Sigmoid colon (tissue), 7 donors: ENCODE results near the gene PAX3. TPM values are rescaled to one million over a fixed set of nuclear protein-coding genes. Genes with fewer than 3 reads are reported as not detected.

Experiments
- DNase-seq: peaks from one replicate; pipeline ENCODE4 v3.0.0-alpha.2; 2019
- H3K27ac ChIP-seq, 4 donors: fragments of 200-600 bp; sonication (generic); one replicate each; pipeline ENCODE4 v1.5.1; 2016 to 2019; ENCODE audit warnings: mild to moderate bottlenecking in 1 of 4
- H3K27me3 ChIP-seq, 3 donors: fragments of 200-600 bp; sonication (generic); one replicate each; pipeline ENCODE4 v1.5.1; 2019; ENCODE audit warnings: mild to moderate bottlenecking in 1 of 3
- H3K36me3 ChIP-seq, 4 donors: fragments of 200-600 bp; sonication (generic); one replicate each; pipeline ENCODE4 v1.5.1; 2016 to 2019
- H3K4me1 ChIP-seq, 4 donors: fragments of 200-600 bp; sonication (generic); one replicate each; pipeline ENCODE4 v1.5.1; 2017 to 2019
- H3K4me3 ChIP-seq, 4 donors: fragments of 200-600 bp; sonication (generic); one replicate each; pipeline ENCODE4 v1.5.1; 2017 to 2019; ENCODE audit warnings: mild to moderate bottlenecking in 2 of 4, moderate library complexity in 1 of 4
- H3K9me3 ChIP-seq, 4 donors: fragments of 200-600 bp in 3 of 4; sonication (generic) in 3 of 4; one replicate each; pipeline versions ENCODE4 v1.5.1 to v1.6.1; 2013 to 2019
- CTCF ChIP-seq, 4 experiments: fragments of 450-650 bp in 3 of 4; fragments of 200-600 bp in 1 of 4; IDR thresholded peaks; one replicate each; pipeline ENCODE4 v1.5.1; 2016 to 2019; ENCODE audit warnings: antibody characterized with exemption in 4 of 4, mild to moderate bottlenecking in 3 of 4, moderate library complexity in 2 of 4
- EP300 ChIP-seq, 4 donors: sonication (generic); formaldehyde crosslinking; IDR thresholded peaks; one replicate each; pipeline ENCODE4 v1.6.1; 2017; ENCODE audit warnings: antibody characterized with exemption in 4 of 4
- POLR2A ChIP-seq, 2 donors: fragments of 450-650 bp; IDR thresholded peaks; one replicate each; pipeline ENCODE4 v1.6.1; 2016; ENCODE audit warnings: antibody characterized with exemption in 2 of 2, mild to moderate bottlenecking in 2 of 2, moderate library complexity in 2 of 2
- POLR2AphosphoS5 ChIP-seq, 4 donors: sonication (generic); formaldehyde crosslinking; IDR thresholded peaks; one replicate each; pipeline ENCODE4 v1.6.1; 2017; ENCODE audit warnings: antibody characterized with exemption in 4 of 4
- WGBS, 2 donors: extraction: QIAGEN DNeasy Blood & Tissue Kit; methylation state at CpG; one replicate each; pipeline ENCODE4 v1.1.7; 2013; 5-methylcytosine and 5-hydroxymethylcytosine counted together
- intact Hi-C: fragments of 100-400 bp; cut with DNase I; formaldehyde crosslinking; loops from one replicate; pipeline ENCODE4 v1.15.1; 2023
- polyA plus RNA-seq, 3 donors: library from polyadenylated mRNA; stranded (reverse); fragments of 200-250 nt; gene quantifications; one replicate each; pipeline ENCODE4 v1.2.3, GENCODE V29; 2013
- total RNA-seq, 4 donors: library from RNA; depleted of rRNA; stranded (reverse); fragments of >200 nt; gene quantifications; one replicate each; pipeline ENCODE4 v1.1.0, GENCODE V29; 2016
- donor health status: healthy with polysubstance abuse.
- donor health status: Bipolar disorder and iron deficiency.
- donor health status: healthy.

PAX3 gene
- total and polyA plus RNA-seq, 7 donors, result not detected

GRCh38 chr2:222304737-222305515 lies 6.1 kb upstream of the PAX3 start:
- no peaks in the 10 kb centered on the region for H3K36me3 ChIP-seq
- WGBS, 2 donors, result 4 to 10% methylated on average over 39 of the region's 39 CpGs

DNA sequence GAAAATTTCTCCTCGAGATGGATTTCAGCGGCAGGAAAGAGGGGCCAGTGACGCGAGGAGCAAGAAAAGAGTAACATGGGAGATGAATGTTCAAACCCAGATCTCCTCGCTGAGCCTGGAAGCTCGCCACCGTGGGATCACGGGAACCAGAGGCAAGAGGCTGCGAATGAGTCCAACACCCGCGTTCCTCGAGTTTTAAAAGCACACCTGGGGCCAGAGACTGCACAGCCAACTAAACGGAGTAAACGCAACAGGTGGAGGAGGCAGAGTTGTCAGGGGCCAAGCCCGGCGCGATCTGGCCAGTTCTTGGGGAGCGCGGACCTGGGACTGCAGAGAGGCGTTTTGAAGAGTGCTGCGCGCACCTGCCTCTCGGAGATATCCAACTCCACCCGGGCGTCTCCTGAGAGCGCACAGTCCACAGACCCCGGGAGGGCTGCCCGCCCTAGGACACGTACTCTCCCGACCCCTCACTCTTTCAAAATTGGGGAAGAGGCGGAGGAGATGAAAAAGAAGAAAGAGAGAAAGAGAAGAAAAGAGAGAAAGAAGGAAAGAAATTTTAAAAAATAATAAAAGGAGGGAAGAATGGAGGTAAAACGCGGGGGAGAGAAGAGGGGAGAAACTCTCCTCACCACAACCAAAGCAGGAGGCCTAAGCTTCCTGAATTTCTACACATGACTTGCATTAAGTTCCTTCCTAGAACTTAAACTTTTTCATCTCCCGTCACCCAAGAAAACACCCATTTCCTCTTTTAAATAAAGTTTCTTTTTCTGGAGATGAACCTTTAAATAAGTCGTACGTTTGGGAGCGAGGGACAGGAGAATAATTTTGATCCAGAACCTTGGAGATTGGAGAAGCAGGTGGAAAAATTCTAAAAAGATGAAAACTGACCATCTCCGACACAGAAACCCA lies 5.3 kb upstream of the PAX3 start:
- no peaks in the 10 kb centered on the region for H3K9me3 ChIP-seq
- peak overlapping the region in 1 of 4 donors; percentile 45 for H3K4me3 ChIP-seq
- no peak for TF ChIP-seq EP300 (IDR thresholded peaks at IDR 0.05)
- no peak for TF ChIP-seq CTCF (IDR thresholded peaks at IDR 0.05)
- TF ChIP-seq POLR2A (IDR thresholded peaks at IDR 0.05), result no peak
- no peak for TF ChIP-seq POLR2AphosphoS5 (IDR thresholded peaks at IDR 0.05)
- 7 to 11% methylated on average over 38 of the region's 38 CpGs for WGBS, 2 donors
- intact Hi-C loops, result no loop called here
- H3K27me3 ChIP-seq, result peaks cover 91 to 100% (median 100%) of the 10 kb centered on the region in 3 donors
- peaks cover 0 to 69% (median 41%) of the 10 kb centered on the region in 4 donors for H3K4me1 ChIP-seq
- H3K36me3 ChIP-seq, result no peaks in the 10 kb centered on the region
- DNase-seq, result no peak
- no peak overlapping the region for H3K27ac ChIP-seq

More at GRCh38 chr2:222304737-222305515, 6.1 kb upstream of the PAX3 start:
- Histone ChIP-seq H3K9me3 (no peaks in the 10 kb centered on the region), H3K4me3 (peak overlapping the region in 3 of 4 donors; percentile 45 to 54 (median 46)), H3K27me3 (peaks cover 88 to 100% (median 100%) of the 10 kb centered on the region in 3 donors), H3K27ac (no peak overlapping the region), H3K4me1 (peaks cover 0 to 62% (median 40%) of the 10 kb centered on the region in 4 donors)
- DNase-seq, result no peak
- intact Hi-C loops, result no loop called here
- TF ChIP-seq POLR2AphosphoS5 (IDR thresholded peaks at IDR 0.05) (peak in 2 of 4 donors; percentile 28 to 54), POLR2A (IDR thresholded peaks at IDR 0.05) (no peak), CTCF (IDR thresholded peaks at IDR 0.05) (no peak), EP300 (IDR thresholded peaks at IDR 0.05) (no peak)

DNA sequence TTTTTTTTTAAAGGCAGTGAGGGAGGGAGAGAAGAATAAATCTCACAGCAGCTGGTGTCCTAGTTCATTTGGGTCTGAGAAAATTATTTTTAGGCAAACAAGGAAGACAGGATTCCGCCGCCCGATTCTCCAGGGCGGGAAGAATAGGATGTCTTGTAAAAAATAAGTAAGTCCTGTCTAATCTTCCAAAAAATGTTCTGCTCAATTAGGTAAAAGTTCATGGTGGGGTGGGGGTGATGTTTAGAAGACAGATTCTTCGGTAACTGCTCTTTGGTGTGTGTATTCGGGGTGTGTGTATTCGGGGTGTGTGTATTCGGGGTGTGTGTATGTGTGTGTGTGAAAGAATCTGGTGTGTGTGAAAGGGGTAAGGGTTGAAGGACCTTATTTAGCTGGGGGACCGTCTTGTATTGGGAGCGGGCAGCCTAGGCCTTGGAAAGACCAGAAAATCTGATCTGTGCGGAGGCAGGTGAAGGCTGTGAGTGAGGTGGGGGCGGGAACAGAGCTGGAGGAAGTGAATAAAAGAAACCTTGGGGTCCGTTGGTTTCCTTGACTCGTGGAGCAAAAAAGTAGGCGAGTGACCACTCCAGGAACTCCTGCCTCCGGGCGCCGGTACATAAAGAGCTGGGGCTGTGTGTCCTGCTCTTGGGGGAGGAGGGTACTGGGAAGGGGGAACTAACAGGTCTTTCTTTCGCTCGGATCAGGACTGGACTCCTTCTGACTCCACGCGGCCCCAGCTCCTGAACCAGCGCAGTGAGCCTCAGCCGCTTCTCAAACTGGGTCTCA lies 4.4 kb upstream of the PAX3 start:
- Histone ChIP-seq H3K27me3 (peaks cover 94 to 100% (median 100%) of the 10 kb centered on the region in 3 donors), H3K9me3 (no peaks in the 10 kb centered on the region), H3K27ac (no peak overlapping the region), H3K4me1 (peaks cover 0 to 78% (median 49%) of the 10 kb centered on the region in 4 donors), H3K4me3 (no peak overlapping the region), H3K36me3 (no peaks in the 10 kb centered on the region)
- no peak for DNase-seq
- intact Hi-C loops, result no loop called here
- TF ChIP-seq CTCF (IDR thresholded peaks at IDR 0.05), result no peak
- no peak for TF ChIP-seq EP300 (IDR thresholded peaks at IDR 0.05)
- no peak for TF ChIP-seq POLR2AphosphoS5 (IDR thresholded peaks at IDR 0.05)
- TF ChIP-seq POLR2A (IDR thresholded peaks at IDR 0.05), result no peak
- WGBS, 2 donors, result 14 to 27% methylated on average over 24 of the region's 24 CpGs

DNA sequence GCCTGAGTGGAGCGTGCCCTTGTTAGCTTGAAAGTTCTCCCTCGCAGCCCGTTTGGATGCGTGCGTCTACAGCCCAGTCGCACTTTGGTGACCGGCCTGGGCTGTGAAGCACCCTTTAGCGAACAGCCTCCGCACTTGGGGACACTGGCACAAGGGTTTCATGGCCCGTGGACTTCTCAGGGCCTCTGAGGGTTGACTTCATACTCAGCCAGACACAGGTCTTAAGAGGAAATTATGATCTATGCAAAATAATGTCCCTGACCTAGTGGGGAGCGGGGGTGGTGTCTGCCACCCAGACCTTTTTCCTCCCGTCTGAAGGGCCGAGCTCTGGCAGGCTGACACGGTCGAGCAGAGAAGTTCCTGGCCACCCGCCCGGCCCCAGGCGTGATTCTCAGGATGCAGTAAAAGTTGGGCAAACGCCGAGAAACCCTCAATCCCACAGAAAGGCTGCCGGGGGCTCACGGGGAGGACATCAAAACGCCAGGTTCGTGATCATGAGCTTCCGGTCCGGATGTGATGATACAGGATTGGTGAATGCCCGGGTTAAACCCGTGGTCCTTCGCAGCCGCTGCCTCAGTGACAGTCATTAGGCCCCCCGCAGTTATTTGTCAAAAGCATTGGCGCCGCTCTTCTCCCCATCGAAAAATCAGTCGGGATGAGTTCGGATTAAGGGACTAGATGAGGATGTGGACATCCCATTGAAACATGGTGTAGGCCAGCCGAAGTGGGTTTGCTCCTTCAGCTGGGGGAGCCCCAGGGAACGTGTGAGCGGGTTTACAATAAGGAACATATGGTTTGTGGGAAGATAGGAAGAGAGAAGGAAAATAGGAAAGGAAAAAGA lies 3.6 kb upstream of the PAX3 start:
- intact Hi-C loops, result no loop called here
- 7 to 8% methylated on average over 39 of the region's 39 CpGs for WGBS, 2 donors
- peaks cover 96 to 100% (median 100%) of the 10 kb centered on the region in 3 donors for H3K27me3 ChIP-seq
- no peak for DNase-seq
- no peak for TF ChIP-seq POLR2A (IDR thresholded peaks at IDR 0.05)
- TF ChIP-seq EP300 (IDR thresholded peaks at IDR 0.05), result no peak
- no peak for TF ChIP-seq POLR2AphosphoS5 (IDR thresholded peaks at IDR 0.05)
- TF ChIP-seq CTCF (IDR thresholded peaks at IDR 0.05), result no peak
- no peak overlapping the region for H3K27ac ChIP-seq
- no peak overlapping the region for H3K4me3 ChIP-seq
- peaks cover 0 to 81% (median 51%) of the 10 kb centered on the region in 4 donors for H3K4me1 ChIP-seq
- H3K36me3 ChIP-seq, result no peaks in the 10 kb centered on the region
- no peaks in the 10 kb centered on the region for H3K9me3 ChIP-seq
